Activated naive CD4-positive, alpha-beta T cell treated with anti-CD3 and anti-CD28 coated beads, Interleukin-2, amount 10 ng/mL, durations not matched to agents 5 hours and 36 hours (primary cell): Measurements from ENCODE around the gene RBBP8. TPM values are rescaled to one million over a fixed set of nuclear protein-coding genes. Genes with fewer than 3 reads are reported as not detected.

Source experiments
- total RNA-seq, 2 experiments: library from RNA; stranded (reverse); gene quantifications; one replicate each; pipeline ENCODE4 v1.2.3, GENCODE V29; 2021

Gene RBBP8
- 10 to 100 TPM; 42.5 to 44.4 TPM for total RNA-seq

GRCh38 chr18:22933206-22933965 lies at the start of gene RBBP8:
Gene RBBP8, plus strand, starts transcription at chr18:22933328. Its CDS starts 3,524 bp downstream, at chr18:22936852.

Other genes with a start within 250 kb of the RBBP8 start
- 1 to 10 TPM; 2.0 to 2.1 TPM for gene CABLES1, start 202.2 kb downstream of the RBBP8 start, total RNA-seq